ENCODE results near the gene CALD1.
"Not testable (repeated sequence)": the region's sequence is repeated elsewhere in the genome, so short reads cannot be mapped to it uniquely, and the experiment has no call there.

DNA sequence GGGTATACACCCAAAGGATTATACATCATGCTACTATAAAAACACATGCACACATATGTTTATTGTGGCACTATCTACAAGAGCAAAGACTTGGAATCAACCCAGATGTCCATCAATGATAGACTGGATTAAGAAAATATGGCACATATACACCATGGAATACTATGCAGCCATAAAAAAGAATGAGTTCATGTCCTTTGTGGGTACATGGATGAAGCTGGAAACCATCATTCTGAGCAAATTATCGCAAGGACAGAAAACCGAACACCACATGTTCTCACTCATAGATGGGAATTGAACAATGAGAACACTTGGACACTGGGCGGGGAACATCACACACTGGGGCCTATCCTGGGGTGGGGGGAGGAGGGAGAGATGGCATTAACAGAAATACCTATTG is 202.2 kb downstream of the CALD1 start:
- not testable (repeated sequence) for TF ChIP-seq POLR2A (IDR thresholded peaks at IDR 0.05; ENCODE audit: low read depth, low read length); POLR2AphosphoS5 (IDR thresholded peaks at IDR 0.05; ENCODE audit: low read depth, low read length); TAF1 (IDR thresholded peaks at IDR 0.05; ENCODE audit: borderline replicate concordance, low read depth, low read length)
